HG02885 (cell line): ENCODE data around the gene CDK15.
"Not testable (repeated sequence)": the region's sequence is repeated elsewhere in the genome, so short reads cannot be mapped to it uniquely, and the experiment has no call there.

Experiments
- ATAC-seq: cut with Tn5 transposase; IDR thresholded peaks from one replicate; pipeline ENCODE4 v1.9.1; 2021; ENCODE audit warnings: mild to moderate bottlenecking; ENCODE audit not compliant: unreplicated experiment, poor library complexity

CDK15 gene

DNA sequence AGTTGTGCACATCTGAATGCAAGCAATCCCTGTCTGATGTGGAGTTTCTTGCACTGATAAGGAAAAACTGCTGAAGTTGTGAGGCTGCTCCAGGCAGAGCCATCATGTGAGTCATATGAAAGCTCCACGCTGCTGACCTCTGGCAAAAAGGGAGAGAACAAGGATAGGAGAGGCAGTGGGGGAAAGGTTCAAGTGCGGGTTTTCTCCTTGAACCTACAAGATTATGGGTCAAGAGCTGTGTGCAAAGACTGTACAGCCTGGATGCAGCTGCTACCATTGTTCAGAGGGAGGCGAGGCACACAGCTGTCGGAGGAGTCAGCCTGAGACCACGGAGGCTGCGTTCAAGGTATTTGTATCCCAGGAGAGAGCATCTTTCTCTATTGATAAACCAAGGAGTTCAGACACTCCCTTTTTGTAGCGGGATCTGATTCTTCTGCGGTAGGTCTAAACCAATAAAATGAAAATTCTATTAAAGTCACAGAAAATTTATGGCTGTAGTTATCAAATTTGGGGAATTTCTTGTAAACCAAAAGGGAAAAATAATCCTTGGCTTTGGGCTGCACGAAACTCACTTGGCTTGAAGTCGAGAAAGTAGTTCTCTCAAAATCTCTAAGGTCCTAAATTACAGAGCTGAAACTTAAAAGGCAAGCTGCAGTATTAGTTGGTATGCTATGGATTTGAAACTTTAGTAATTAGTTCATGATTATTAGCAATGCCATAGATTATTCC, at the start of gene CDK15:
Gene CDK15 (plus strand): TSS at position 96 of the 729 bp plus-strand sequence. CDS start 128 bp downstream, at position 224.
- no peak for ATAC-seq

DNA sequence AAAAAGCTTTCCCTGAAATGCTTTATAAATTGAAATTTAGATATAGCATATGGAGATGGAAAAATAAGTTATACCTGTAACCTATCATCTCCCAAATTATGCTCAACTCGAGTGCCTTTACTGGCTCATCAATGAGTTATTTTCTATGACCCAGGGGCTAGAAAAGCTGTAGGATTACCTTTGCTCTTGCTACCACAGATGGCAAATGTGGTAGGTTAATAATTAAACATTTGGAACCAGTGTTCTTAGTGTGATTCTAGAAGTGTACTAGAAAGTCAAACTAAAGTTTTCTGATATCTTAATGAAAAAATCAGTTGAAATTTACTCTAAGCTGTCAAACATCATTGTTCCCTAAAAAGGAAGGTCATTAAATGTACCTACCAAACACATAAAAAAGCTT, 48.1 kb upstream of the CDK15 start:
- ATAC-seq, result no peak

DNA sequence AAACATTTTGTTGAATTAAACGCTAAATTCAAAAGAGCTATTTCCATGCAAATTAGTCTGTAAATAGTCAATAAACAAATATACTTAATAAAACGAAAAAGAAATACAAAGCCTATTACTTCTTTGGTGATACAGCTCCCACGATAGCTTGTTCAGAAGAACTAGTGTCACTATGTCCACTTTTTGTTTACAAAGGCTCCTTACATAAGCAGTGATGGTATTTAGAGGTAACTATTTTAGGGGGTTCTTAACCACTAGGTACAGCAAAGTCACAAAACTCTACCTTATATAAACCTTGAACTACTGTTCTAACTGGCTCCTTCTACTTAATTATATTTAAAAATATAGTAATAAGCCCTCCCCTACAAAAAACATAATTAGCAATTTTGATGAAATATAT, 47.5 kb upstream of the CDK15 start:
- no peak for ATAC-seq

DNA sequence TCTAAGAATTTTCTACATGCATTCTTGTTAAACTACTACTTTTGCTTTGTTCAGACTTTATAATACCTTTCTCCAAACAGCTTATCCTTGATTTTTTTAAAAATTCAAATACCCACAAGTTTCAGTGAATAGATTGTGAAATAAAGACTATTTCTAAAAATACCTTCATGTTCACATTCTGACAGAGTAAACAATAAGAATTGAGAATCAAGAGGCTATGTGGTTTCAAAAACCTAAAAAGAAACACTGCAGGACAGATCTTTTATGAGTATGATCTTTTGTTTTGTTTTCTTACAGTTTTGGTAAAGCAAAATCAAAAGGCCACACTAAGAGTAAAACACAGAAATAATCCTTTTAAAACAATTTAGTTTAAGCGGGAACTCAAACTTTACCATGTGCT, 46.8 kb upstream of the CDK15 start:
- no peak for ATAC-seq

DNA sequence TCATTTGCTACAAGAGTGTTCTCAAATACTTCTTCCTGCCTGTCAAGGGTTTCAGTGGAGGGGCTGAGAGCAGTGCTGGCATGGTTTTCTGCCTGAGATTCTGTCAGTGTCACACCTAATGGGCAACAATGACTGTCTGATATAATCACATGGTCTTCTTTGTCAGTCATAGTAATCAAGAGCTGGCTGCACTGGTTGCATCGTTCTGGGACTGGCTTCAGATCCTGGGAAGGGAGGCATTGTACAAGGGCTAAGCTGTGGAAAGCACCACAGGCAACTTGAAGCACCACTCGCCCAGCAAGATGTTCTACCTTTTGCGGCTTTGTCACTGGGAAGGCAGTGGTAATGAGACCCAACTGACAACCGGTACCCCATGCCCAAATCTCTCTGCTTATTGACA, 45.2 kb upstream of the CDK15 start:
- ATAC-seq, result no peak

DNA sequence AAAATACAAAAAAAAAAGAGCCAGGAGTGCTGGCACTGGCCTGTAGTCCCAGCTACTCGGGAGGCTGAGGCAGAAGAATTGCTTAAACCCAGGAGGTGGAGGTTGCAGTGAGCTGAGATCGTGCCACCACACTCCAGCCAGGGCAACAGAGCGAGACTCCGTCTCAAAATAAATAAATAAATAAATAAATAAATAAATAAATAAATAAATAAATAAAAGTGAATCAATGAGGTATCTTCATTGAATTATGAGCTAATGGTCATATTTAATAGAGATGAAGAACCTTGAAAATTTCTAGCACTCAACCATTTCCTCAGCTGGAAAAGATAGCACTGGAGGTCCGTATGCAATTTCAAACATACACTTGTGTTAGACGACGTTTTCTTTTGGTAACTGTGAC, 41.9 kb upstream of the CDK15 start:
- ATAC-seq, result not testable (repeated sequence)

DNA sequence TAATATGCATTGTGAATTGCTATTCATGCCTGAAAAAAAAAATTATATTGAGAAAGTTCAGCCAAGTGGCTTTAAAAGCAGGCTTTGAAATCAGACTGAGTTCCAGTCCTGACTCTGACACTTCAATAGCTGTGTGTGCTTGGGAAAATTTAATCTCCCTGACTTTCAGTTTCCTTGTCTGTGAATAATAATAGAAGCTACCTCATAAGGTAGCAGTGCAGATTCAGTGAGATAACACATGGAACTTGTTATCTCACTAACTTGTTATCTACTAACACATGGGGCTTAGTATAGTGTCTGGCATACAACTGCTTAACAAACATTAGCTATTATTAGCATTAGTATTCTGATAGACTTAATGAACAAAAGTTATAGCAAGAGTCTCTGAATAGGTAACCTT, 40.5 kb upstream of the CDK15 start:
- no peak for ATAC-seq

DNA sequence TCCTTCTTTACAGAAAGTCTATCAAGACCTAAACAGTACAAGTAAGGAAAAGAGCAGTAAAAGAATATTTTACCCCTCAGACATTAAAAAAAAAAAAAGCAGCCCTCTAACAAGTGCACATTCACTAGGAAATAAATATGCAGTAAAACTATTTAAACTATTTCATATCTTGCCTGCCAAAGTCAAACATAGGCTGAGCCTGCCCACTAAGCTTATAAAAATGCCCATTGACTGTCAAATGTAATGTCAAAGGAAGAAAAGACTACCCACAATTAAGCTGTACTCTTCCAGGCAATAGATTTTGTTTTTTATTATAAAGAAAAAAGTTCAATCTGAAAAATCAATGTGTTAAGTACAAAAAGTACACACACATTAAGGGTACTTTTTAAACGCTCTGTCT, 37.4 kb upstream of the CDK15 start:
- ATAC-seq, result no peak

DNA sequence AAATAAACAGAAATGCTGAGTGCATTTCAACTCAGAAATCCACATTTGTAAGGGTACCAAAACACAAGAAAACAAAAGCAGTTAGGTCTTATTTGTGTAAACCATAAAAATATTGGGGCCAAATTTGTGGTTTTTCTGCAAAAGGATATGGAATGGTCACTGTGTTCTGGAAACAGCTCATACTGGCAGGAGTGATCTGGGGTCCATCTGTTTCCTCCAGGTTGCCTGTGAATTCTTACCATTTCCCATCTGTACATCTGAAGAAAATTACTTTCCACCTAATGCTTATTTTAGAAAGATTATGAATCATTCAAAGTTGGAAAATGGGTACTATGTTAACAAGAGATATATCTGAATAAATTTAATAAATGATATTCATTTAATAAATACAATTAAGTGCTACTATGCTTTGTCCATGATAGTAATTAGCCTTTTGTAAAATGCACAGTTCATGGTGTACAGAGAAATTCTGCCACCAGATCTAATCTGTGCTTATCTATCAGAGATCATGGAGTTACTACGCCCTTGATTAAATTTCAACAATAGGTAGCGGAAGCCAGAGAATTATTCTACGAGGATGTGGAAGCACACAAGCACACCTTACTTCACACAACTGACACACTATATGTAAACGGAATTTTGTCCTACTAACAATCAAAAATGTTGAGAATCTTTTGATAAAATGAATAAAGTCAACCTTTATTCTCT, 36.5 kb upstream of the CDK15 start:
- ATAC-seq, result no peak

DNA sequence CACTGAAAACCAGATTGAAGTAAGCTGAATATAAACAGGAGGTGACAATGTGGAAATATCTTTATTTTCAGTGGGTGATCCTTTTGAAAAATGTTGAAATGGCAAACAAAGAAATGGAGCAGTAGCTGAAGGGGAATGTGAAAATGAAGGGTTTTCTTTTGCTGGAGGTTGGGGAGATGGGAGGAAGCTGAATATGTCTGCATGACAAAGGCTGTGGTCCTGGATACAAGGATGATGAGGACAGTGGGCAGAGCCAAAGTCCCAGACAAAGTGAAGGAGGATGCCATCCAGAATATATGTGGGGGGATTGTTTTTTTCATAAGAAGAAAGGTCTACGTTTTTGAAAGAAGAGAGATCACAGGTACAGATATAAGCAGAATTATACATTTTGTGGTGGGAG, 32.3 kb upstream of the CDK15 start:
- no peak for ATAC-seq

DNA sequence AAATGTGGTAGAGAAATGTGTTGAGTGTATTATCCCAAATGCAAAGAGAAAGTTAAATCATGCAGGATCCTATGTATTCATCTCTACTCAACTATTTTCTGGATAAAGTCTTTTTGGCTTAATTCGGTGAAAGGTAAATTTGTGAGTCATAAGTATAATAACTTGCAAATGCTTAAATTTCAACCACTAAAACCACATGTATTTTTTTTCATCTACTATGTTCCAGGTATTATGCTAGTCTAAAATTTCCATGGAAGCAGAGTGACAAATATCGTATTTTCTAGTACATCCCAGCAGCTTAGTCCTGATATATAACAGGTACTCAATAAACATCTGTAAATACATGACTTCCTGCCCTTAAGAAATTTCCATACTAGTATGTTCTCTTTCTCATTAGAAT, 31.8 kb upstream of the CDK15 start:
- no peak for ATAC-seq

DNA sequence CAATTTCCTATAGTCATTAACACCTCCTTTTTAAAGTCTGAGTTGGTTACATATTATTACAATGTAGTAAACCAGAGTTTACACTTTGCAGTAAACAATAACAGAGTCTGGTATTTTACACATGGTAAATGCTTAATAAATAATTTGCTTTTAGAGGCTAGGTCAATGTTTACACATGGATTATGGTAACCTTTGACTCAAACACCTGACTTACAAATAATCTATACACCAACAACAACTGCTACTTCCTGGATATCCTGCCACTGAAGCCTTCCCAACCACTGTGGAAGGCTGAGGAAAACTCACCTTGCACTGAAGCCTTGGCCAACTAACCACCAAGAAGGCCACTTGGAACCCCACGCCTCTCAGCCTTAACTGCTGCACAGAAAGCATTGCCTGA, 31.0 kb upstream of the CDK15 start:
- ATAC-seq, result no peak

DNA sequence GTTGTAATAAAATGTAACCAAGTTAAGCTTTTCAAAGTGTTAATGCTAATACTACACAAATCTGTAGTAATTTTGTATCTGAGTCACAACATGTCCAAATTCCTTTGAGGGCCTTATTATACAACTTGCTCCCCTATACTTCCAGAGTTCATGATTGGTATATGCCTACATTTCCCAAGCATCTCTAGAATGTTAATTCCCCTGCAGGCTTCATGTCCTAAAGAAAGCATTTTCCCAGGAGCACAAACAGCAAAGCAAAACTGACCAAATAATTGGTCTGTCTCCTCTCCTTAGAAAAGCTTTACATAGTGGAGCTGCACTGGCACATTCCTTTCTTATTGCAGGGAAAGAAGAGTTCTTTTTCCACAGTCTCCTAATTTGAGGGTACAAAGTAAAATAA, 29.3 kb upstream of the CDK15 start:
- no peak for ATAC-seq

DNA sequence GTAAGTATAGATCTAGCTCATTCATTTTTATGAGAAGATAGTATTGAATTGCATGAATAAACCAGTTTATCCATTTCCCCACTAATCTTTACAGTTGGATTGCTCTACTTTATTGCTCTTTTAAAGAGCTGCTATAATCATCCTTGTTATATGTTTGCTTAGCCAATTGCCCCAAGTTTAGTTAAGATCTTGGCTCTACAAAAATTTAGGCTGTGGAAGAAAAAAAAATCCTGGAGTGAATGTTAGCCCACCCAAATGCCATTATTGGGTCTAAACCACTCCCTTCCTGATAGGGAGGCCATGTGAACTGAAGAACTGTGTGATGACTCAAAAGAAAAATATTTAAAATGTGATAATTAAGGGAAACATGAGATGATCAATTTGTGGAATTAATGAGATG, 28.5 kb upstream of the CDK15 start:
- ATAC-seq, result no peak

DNA sequence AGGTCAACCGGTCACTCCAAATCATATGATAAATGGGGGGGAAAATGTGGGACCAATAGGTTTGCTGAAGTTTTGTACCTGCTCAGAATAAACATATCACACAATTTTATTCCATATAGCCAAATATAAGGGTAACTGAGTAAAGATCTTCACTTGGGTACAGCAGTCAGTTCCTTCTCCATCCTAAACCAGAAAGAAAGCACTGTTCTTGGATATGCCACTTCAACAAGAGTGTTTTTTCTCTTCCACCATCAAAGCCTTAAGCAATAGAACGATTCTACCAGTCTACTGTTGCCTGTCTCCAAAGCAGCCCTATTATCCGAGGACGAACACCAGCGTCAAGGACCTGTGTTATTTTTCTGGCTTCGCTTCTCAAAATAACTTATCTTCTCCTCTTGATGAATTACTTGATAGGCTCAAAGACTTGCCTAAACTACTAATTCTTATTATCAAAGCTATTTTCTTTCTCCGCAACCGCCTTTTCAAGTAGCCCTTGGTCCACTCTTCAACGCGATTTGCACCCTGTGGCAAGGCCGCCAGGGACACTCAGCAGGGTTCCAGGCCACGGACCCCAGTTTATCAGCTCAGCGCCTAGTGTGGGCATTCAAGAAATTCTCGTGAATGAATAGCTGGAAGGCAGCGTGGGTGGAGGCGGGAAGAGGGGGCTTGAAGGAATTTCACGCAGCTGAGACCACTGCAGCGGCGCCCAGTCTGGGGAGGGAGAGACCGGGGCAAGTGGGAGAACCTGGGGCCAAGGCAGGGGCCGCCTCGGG, 26.2 kb upstream of the CDK15 start:
- no peak for ATAC-seq

DNA sequence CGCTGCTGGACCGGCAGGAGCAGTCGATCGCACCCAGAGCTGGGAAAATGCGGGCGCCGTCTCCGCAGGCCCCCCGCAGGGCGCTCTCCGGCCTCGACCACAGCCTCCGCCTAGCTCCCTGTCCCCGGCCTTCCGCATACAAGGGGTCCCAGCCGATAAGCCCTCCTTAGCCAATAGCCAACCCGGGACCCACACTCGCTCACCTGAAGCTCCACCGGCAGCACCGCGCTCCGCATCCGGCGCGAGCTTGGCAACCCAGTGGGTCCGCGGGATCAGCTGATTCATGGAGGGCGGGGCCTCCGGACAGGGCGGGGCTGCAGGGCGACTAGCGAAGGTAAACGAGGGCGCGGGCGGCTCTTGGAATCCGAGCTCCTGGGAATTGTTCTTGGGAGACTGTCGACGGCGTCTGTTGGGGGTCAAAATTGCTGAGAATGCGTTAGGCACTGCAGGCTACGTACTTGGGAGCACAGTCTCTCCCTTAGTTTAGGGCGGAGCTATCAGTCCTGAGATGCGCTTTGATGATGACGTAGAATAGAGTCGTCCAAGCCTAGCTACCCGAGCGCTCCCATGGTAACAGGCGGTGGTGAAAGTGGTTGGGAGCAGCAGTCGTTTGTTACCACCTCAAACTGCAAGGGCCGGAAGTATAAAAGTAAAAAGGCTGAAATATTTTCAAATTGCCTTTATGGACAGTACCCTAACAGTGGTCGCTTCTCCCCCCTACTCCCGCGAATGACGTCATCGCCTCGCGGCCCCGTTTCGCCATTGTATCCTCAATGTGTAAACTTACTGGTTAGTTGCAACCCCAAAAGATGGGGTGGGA, 25.5 kb upstream of the CDK15 start, which contains the start of gene ALS2:
Gene ALS2 (minus strand): TSS at position 260 of the 820 bp plus-strand sequence. CDS start 12,048 bp downstream, outside the sequence.
- peak; percentile 97 for ATAC-seq

DNA sequence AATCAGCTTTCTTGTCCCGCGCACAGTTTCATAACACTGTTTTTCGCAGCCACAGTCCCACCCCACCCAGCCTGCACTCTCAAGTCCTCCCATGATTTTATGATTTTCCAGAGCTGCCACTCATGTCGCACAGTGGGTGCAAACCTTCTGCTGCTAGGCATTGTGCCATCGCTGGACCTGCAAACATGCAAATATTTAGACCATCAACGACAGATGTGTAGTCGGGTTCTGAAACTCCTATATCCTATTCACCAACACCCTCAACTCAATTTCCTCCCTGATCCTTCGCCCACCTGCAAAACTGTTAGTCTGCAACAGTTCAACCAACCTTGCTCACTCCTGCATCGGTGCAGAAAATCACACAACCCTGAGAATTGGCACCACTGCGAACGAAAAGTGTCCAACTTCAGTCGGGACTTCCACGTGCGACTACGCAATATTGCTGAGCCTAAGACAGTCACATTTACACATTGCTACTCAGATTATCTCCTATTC, 24.7 kb upstream of the CDK15 start:
- ATAC-seq, result peak; percentile 1

DNA sequence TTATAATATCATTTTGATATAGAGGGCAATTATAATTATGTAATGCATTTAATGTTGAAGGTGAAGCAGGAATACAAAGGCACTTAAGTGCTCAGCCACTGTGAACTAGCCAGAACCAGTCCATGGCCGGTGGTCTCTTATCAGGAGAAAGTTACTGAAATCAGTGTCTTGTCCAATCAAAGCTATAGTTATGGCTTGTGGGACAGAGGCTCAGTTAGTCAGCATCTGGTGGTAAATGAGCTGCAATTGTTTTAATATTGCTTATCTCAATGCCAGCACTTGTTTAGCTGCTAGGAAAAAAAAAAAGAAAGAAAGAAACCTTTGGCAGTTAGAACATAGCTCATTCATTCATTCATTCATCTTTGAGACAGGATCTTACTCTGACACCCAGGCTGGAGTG, 21.8 kb upstream of the CDK15 start:
- ATAC-seq, result no peak

DNA sequence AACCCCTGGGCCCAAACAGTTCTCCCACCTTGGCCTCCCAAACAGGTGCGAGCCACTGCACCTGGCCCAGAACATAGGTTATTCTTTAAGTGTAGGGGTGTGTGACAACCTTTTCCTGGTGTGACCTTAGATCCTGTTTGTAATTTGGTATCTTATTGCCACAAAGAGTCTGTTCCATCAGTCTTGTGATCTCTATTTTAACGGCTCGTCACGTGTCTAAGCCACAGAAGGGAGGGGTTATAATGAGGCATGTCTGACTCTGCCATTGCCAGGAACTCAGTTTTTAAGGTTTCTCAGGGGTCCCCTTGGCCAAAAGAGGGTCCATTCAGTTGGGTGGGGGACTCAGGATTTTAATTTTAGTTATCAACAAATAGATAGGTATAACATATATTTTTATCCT, 21.2 kb upstream of the CDK15 start:
- ATAC-seq, result no peak

DNA sequence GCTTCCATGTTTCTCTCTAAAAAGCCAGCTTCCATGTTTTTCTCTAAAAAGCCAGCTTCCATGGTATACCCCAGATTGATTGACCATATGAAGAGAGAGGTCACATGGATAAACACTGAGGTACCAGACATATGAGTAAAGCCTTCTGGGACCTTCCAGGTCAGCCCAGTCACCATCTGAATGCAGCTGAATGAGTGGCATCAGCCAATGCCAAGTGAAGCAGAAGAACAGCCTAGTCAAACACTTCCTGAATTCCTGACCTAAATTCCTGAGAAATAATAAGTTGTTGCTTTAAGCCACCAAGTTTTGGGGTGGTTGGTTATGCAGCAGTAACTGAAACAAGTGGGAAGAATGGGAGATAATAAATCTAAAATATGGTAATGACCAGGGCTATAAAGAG, 19.9 kb upstream of the CDK15 start:
- no peak for ATAC-seq
